GM06990 (cell line): ENCODE results near the gene SMIM5.
"Not testable (repeated sequence)": the region's sequence is repeated elsewhere in the genome, so short reads cannot be mapped to it uniquely, and the experiment has no call there.

Experiments
- DNase-seq: peaks from one replicate; pipeline ENCODE4 v3.0.0-alpha.2; 2011; ENCODE audit not compliant: insufficient read length; ENCODE audit errors: extremely low read depth
- H3K27me3 ChIP-seq: replicated peaks from 2 replicates; pipeline ENCODE4 v1.6.0; 2011; ENCODE audit warnings: low read length; ENCODE audit not compliant: control insufficient read depth, insufficient read depth
- H3K36me3 ChIP-seq: 2 replicates; pipeline ENCODE4 v1.5.1; 2011; ENCODE audit warnings: low read length; ENCODE audit not compliant: control insufficient read depth, insufficient read depth
- H3K4me3 ChIP-seq: replicated peaks from 2 replicates; pipeline ENCODE4 v1.5.1; 2011; ENCODE audit warnings: low read depth, mild to moderate bottlenecking, control low read depth, low read length
- CTCF ChIP-seq: IDR thresholded peaks from 2 replicates; pipeline ENCODE4 v1.5.1; 2011; ENCODE audit warnings: low read length, control low read depth, mild to moderate bottlenecking, inconsistent platforms; ENCODE audit not compliant: insufficient read depth, poor library complexity, severe bottlenecking

Gene SMIM5

GRCh38 chr17:75589919-75590303 is 43.3 kb upstream of the SMIM5 start:
- TF ChIP-seq CTCF: no peak
- no peak for DNase-seq
- peaks cover 2% of the 10 kb centered on the region for H3K27me3 ChIP-seq
- no peaks in the 10 kb centered on the region for H3K36me3 ChIP-seq
- no peak overlapping the region for H3K4me3 ChIP-seq

DNA sequence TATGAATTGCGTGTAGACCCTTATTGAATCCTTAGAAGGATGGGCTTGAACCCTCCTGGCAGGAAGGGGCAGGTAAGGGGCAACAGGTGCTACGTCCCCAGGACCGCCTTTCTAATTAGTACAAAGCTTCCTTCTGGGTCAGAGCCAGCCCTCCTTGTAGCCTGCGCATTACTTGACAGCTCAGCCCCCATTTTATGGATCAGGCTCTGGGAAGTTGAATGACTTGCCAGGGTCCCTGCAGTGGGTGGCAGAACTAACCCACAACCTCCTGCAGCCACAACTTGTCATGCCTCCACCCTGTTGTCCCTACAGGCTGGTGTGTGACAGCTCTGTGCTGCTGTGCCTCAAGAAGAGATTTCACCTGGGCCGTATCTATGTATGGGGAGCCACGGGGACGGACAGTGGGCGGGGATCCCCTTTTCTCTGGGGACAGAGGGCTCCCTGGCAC is 42.9 kb upstream of the SMIM5 start:
- no peaks in the 10 kb centered on the region for H3K36me3 ChIP-seq
- no peak for DNase-seq
- no peak for TF ChIP-seq CTCF
- peaks cover 2% of the 10 kb centered on the region for H3K27me3 ChIP-seq
- H3K4me3 ChIP-seq: no peak overlapping the region

- Histone ChIP-seq H3K36me3 (no peaks in the 10 kb centered on the region), H3K27me3 (peaks cover 2% of the 10 kb centered on the region), H3K4me3 (no peak overlapping the region)
- no peak for DNase-seq
- TF ChIP-seq CTCF: no peak
These were observed 42.1 kb upstream of the SMIM5 start for GRCh38 chr17:75590849-75591721.

GRCh38 chr17:75591722-75592302 is 41.4 kb upstream of the SMIM5 start:
- no peak for TF ChIP-seq CTCF
- no peaks in the 10 kb centered on the region for H3K36me3 ChIP-seq
- no peak for DNase-seq
- H3K27me3 ChIP-seq: peaks cover 2% of the 10 kb centered on the region
- no peak overlapping the region for H3K4me3 ChIP-seq

GRCh38 chr17:75592348-75593020 is 40.8 kb upstream of the SMIM5 start:
- Histone ChIP-seq H3K4me3 (no peak overlapping the region), H3K36me3 (no peaks in the 10 kb centered on the region), H3K27me3 (peaks cover 1% of the 10 kb centered on the region)
- TF ChIP-seq CTCF: no peak
- peak; percentile 9 for DNase-seq

DNA sequence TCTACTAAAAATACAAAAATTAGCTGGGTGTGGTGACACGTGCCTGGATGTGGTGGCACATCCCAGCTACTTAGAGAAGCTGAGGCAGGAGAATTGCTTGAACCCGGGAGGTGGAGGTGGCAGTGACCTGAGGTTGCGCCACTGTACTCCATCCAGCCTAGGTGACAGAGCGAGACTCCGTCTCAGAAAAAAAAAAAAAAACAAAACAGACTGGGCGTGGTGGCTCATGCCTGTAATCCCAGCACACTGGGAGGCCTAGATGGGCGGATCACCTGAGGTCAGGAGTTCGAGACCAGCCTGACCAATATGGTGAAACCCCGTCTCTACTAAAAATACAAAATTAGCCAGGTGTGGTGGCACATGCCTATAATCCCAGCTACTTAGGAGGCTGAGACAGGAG is 39.8 kb upstream of the SMIM5 start:
- H3K27me3 ChIP-seq, H3K36me3 ChIP-seq, H3K4me3 ChIP-seq, DNase-seq: not testable (repeated sequence)
